Type B pancreatic cell (in vitro differentiated cells): ENCODE measurements around the gene SPAG16. TPM values are rescaled to one million over a fixed set of nuclear protein-coding genes. Genes with fewer than 3 reads are reported as not detected.

Source experiments
- DNase-seq: peaks from one replicate; pipeline ENCODE4 v3.0.0; 2021; ENCODE audit warnings: mixed read lengths; ENCODE audit not compliant: unreplicated experiment; ENCODE audit errors: extremely low spot score
- H3K27ac Mint-ChIP-seq: 2 replicates; pipeline ENCODE4 v1.8.0; 2021; ENCODE audit warnings: mild to moderate bottlenecking, mixed read lengths
- H3K27me3 Mint-ChIP-seq: 2 replicates; pipeline ENCODE4 v1.8.0; 2021; ENCODE audit warnings: mixed read lengths
- H3K36me3 Mint-ChIP-seq: 2 replicates; pipeline ENCODE4 v1.8.0; 2021; ENCODE audit warnings: mixed read lengths
- H3K4me1 Mint-ChIP-seq: one replicate; pipeline ENCODE4 v1.8.0; 2021; ENCODE audit warnings: mixed read lengths; ENCODE audit not compliant: unreplicated experiment
- H3K4me3 Mint-ChIP-seq: 2 replicates; pipeline ENCODE4 v1.8.0; 2021; ENCODE audit warnings: mild to moderate bottlenecking, mixed read lengths
- H3K9me3 Mint-ChIP-seq: 2 replicates; pipeline ENCODE4 v1.8.0; 2021; ENCODE audit warnings: mixed read lengths
- CTCF ChIP-seq: fragments of 200-600 bp; sonication (generic); conservative IDR thresholded peaks from 2 replicates; pipeline ENCODE4 v1.5.0; 2021; ENCODE audit warnings: antibody characterized with exemption, mild to moderate bottlenecking
- total RNA-seq: library from RNA; stranded (reverse); gene quantifications from 2 replicates; pipeline ENCODE4 v1.2.1, GENCODE V29; 2021; ENCODE audit warnings: low replicate concordance

SPAG16 gene
- total RNA-seq, 1 donor from 2014 or later, result 54.8 TPM

GRCh38 chr2:213644926-213645325, 360.7 kb downstream of the SPAG16 start:
- no peak for TF ChIP-seq CTCF
- no peak for DNase-seq
- Mint-ChIP-seq H3K4me3 (no peak overlapping the region), H3K27me3 (no peaks in the 10 kb centered on the region), H3K27ac (no peak overlapping the region), H3K9me3 (peaks cover 8% of the 10 kb centered on the region), H3K36me3 (no peaks in the 10 kb centered on the region), H3K4me1 (no peaks in the 10 kb centered on the region)

- H3K4me3 Mint-ChIP-seq, result no peak overlapping the region
- DNase-seq, result no peak
- H3K36me3 Mint-ChIP-seq, result no peaks in the 10 kb centered on the region
- no peak for TF ChIP-seq CTCF
- no peaks in the 10 kb centered on the region for H3K4me1 Mint-ChIP-seq
- no peak overlapping the region for H3K27ac Mint-ChIP-seq
- H3K9me3 Mint-ChIP-seq, result peaks cover 6% of the 10 kb centered on the region
- no peaks in the 10 kb centered on the region for H3K27me3 Mint-ChIP-seq
These were observed 364.9 kb downstream of the SPAG16 start for GRCh38 chr2:213649176-213649575.

GRCh38 chr2:213664817-213665216, 380.6 kb downstream of the SPAG16 start:
- H3K4me3 Mint-ChIP-seq, result no peak overlapping the region
- no peaks in the 10 kb centered on the region for H3K27me3 Mint-ChIP-seq
- peaks cover 5% of the 10 kb centered on the region for H3K9me3 Mint-ChIP-seq
- H3K27ac Mint-ChIP-seq, result peak overlapping the region; percentile 50
- H3K36me3 Mint-ChIP-seq, result no peaks in the 10 kb centered on the region
- no peaks in the 10 kb centered on the region for H3K4me1 Mint-ChIP-seq
- TF ChIP-seq CTCF, result no peak
- no peak for DNase-seq

- DNase-seq, result no peak
- Mint-ChIP-seq H3K9me3 (no peaks in the 10 kb centered on the region), H3K27ac (no peak overlapping the region), H3K36me3 (no peaks in the 10 kb centered on the region), H3K4me1 (no peaks in the 10 kb centered on the region), H3K27me3 (no peaks in the 10 kb centered on the region), H3K4me3 (no peak overlapping the region)
- no peak for TF ChIP-seq CTCF
These were observed 385.4 kb downstream of the SPAG16 start for GRCh38 chr2:213669657-213670056.

- H3K27ac Mint-ChIP-seq, result no peak overlapping the region
- H3K36me3 Mint-ChIP-seq, result no peaks in the 10 kb centered on the region
- no peaks in the 10 kb centered on the region for H3K4me1 Mint-ChIP-seq
- H3K27me3 Mint-ChIP-seq, result no peaks in the 10 kb centered on the region
- peaks cover 10% of the 10 kb centered on the region for H3K9me3 Mint-ChIP-seq
- TF ChIP-seq CTCF, result no peak
- DNase-seq, result no peak
- no peak overlapping the region for H3K4me3 Mint-ChIP-seq
These were observed 394.4 kb downstream of the SPAG16 start for GRCh38 chr2:213678437-213679218.
